NCI-H345 (cell line): Measurements from ENCODE around the gene KATNIP.

Experiments used
- DNase-seq: peaks from one replicate; lab custom pipeline; 2025; lab: John Stamatoyannopoulos, UW

The KATNIP gene

GRCh38 chr16:27549746-27550581, at the start of gene KATNIP, which contains the start of gene GTF3C1:
TSS of gene KATNIP (plus strand) at chr16:27550144. CDS start at chr16:27550171, 27 bp downstream.
TSS of gene GTF3C1 (minus strand) at chr16:27549913. CDS start at chr16:27549890, 23 bp downstream.
- DNase-seq = peak; percentile 99

- no peak for DNase-seq
These were observed 49.1 kb upstream of the KATNIP start for GRCh38 chr16:27500801-27501200.

- no peak for DNase-seq
These were observed 46.3 kb upstream of the KATNIP start for GRCh38 chr16:27503662-27504061.

- DNase-seq = no peak
These were observed 44.4 kb upstream of the KATNIP start for GRCh38 chr16:27505297-27506236.

GRCh38 chr16:27506771-27507170, 43.2 kb upstream of the KATNIP start:
- DNase-seq = no peak

GRCh38 chr16:27508476-27508875, 41.5 kb upstream of the KATNIP start:
- DNase-seq = no peak

- DNase-seq = no peak
These were observed 38.1 kb upstream of the KATNIP start for GRCh38 chr16:27511657-27512448.

GRCh38 chr16:27514806-27515205, 35.1 kb upstream of the KATNIP start:
- no peak for DNase-seq

GRCh38 chr16:27515874-27516353, 34.0 kb upstream of the KATNIP start:
- DNase-seq = no peak

- no peak for DNase-seq
These were observed 33.6 kb upstream of the KATNIP start for GRCh38 chr16:27516365-27516764.

GRCh38 chr16:27517664-27518063, 32.3 kb upstream of the KATNIP start:
- no peak for DNase-seq

GRCh38 chr16:27518226-27518625, 31.7 kb upstream of the KATNIP start:
- no peak for DNase-seq

GRCh38 chr16:27520982-27521673, 28.8 kb upstream of the KATNIP start:
- DNase-seq = no peak

GRCh38 chr16:27522173-27522707, 27.7 kb upstream of the KATNIP start:
- no peak for DNase-seq

- peak; percentile 86 for DNase-seq
These were observed 23.8 kb upstream of the KATNIP start for GRCh38 chr16:27526180-27526579.

- no peak for DNase-seq
These were observed 21.6 kb upstream of the KATNIP start for GRCh38 chr16:27528294-27528693.

GRCh38 chr16:27529962-27530361, 20.0 kb upstream of the KATNIP start:
- DNase-seq = no peak

- DNase-seq = no peak
These were observed 18.8 kb upstream of the KATNIP start for GRCh38 chr16:27531186-27531585.

- no peak for DNase-seq
These were observed 17.8 kb upstream of the KATNIP start for GRCh38 chr16:27531826-27532800.

- no peak for DNase-seq
These were observed 15.7 kb upstream of the KATNIP start for GRCh38 chr16:27534256-27534655.
